ENCODE data around the gene SPAG4. TPM values are rescaled to one million over a fixed set of nuclear protein-coding genes. Genes with fewer than 3 reads are reported as not detected.

The SPAG4 gene
- total RNA-seq, 1 experiment from 2014 or later, result 0.59 TPM

DNA sequence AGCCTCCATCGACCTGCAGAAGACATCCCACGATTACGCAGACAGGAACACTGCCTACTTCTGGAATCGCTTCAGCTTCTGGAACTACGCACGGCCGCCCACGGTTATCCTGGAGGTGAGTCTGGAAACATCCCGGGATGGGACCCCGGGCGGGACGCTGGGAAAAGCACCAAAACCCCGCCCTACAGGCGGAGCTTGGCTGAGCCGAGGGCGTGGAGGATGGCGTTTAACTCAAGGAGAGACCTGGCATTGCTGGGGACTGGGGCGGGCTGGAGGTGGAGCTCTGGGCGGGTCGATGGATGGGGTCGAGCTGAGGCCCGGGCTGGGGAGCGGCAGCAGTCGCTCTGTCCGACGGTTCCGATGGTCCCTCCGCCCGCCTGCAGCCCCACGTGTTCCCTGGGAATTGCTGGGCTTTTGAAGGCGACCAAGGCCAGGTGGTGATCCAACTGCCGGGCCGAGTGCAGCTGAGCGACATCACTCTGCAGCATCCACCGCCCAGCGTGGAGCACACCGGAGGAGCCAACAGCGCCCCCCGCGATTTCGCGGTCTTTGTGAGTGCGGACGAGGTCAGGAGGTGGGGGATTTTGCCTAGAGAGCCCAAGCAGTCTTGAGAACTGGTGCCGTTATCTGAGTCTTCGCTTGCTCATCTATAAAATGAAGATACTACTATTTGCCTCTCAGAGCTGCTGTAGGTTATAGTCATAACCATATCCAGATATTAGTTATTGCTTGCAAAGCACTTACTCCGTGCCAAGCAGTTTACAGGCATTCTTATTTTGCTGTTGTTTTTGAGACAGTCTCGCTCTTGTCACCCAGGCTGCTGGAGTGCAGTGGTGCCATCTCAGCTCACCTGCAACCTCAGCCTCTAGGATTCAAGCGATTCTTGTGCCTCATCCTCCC, 3.8 kb downstream of the SPAG4 start:
- DNase-seq (ENCODE audit: low read depth), result peak; percentile 82

- DNase-seq (ENCODE audit: low read depth), result no peak
These were observed 5.4 kb downstream of the SPAG4 start for GRCh38 chr20:35620818-35621559.

DNA sequence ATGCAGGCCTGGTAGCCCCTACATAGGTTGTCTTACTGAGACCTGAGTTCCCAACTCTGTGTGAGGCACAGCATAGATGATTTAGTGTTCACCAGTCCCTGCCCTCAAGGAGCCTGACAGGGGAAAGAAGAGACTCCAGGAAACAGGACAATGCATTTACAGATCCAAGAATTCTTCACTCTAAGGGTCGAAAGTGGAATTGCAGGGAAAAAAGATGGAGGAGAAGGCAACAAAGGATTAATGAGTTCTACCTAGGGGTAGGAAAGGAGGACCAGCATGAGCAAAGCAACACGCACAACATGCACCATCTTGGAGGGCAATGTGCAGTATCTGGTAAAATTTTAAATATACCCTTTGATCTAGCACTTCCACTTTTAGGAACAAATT, 5.9 kb downstream of the SPAG4 start:
- no peak for DNase-seq (ENCODE audit: low read depth)

DNA sequence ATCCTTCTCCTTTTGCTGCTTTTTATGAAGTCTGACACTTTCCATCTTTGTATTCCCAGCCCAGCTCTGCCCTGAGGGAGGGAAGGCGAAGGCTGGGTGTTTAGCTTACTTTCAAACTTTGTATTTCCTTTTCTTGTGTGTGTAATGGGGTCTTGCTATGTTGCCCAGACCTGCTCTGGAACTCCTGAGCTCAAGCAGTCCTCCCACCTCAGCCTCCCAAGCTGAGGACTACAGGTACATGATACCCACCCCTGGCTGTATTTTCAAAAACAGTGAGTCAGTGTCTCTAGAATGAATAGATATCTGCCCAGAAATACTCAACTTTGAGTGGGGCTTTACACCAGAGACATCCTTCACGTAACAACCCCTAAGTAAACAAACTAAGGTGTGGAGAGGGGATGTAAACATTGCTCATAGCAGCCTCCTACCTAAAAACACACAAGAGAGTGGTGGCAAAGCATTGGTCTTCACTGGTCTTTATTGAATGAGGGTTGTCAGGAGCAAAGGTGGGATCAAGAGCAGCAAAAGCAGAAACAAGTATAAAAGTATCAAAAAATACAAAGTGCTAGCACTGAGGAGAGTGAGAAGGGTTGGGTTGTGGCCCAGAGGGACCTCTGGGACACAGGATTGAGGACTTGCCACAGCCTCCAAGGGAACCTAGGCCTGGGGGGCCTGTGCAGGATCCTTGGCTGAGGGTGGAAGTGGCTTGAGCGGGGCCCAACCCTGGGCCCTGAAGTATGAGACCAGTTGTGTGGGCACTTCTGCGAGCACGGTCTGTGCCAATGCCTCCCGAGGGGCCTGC, 10.2 kb downstream of the SPAG4 start:
- DNase-seq (ENCODE audit: low read depth), result no peak

GRCh38 chr20:35626386-35627001, 10.9 kb downstream of the SPAG4 start:
- DNase-seq (ENCODE audit: low read depth), result no peak

GRCh38 chr20:35627121-35627520, 11.5 kb downstream of the SPAG4 start:
- no peak for DNase-seq (ENCODE audit: low read depth)

DNA sequence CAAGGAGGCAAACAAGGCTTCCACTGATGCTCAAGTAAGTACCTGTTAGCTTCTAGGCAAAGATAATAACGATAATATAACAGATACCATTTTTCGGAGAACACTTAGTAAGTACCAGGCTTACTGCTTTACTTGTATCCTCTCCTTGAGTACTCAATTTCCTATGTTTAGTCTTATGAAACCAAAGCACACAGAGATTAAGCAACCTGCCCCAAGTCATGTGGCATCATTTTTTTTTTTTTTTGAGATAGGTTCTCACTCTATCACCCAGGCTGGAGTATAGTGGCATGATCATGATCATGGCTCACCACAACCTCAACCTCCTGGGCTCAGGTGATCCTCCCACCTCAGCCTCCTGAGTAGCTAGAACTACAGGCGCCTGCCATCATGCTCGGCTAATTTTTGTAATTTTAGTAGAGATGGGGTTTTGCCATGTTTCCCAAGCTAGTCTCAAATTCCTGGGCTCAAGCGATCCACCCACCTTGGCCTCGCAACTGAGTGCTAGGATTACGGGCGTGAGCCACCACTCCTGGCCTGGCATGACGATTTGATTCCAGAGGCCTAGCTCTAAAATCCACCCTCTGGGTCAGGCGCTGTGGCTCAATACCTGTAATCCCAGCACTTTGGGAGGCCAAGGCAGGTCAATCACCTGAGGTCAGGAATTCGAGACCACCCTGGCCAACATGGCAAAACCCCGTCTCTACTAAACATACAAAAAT, 14.0 kb downstream of the SPAG4 start:
- DNase-seq (ENCODE audit: low read depth), result no peak

GRCh38 chr20:35630636-35631035, 15.0 kb downstream of the SPAG4 start:
- no peak for DNase-seq (ENCODE audit: low read depth)

DNA sequence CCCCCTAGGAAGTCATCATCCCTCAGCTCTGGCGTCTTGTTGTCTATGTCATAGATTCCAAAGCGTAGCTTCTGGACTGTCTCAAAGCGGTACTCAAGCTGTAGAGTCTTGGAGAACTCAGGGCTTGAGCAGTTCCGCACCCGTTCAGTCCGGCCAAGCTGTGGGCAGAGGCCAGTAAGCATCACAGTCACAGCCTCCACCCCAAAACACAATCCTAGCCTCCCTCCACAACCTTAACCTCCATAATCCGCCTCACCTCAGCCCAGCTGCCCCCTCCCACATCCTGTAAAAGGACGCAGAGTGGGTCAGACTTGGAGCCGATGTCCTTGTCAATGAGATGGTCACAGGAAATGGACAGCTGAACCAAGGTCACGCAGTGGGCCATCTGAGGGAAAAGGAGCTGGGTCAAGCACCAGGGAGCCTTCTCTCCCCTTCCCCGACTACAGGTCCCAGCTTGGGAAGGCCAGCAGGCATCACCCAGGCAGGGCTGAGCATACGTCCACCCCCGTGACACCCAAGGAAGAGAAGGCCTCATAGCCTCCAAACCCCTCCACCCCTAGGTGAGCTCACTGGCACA, 17.0 kb downstream of the SPAG4 start:
- DNase-seq (ENCODE audit: low read depth), result no peak

DNA sequence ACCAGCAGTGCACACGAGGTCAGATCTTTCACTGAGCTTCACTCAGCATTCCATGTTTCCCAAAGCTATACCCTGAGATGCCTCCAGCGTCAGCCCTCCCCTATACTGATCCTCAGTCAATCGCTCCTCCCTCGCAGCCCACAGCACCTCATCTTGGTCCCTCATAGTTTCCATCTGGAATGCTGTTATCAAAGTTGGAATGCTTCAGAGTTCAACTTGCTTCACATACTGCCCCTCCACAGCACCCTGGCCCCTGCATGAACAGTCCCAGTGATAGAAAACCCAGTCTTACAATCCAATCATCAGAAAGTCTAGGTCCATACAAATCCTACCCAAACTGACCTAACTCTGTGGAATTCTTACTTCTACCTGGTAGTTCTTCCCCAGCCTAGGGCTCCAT, 20.0 kb downstream of the SPAG4 start:
- DNase-seq (ENCODE audit: low read depth), result no peak

DNA sequence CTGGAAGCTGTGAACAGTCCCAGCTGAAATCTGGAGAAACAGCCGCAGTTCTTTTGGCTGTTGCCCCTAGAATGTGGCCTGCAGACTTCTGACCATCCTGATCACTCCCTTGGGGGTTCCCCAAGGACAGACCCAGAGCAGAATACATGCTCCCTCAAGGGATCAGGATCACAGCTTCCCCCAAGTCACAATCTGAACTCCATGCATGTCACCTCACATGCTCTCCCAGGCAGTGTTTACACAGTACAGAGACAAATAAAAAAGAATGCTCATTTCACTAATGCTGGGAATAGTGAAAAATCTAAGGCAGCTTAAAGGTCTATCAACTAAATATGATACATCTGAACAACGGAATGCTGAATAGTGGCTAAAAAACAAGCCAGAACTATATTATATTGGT, 20.5 kb downstream of the SPAG4 start:
- DNase-seq (ENCODE audit: low read depth), result no peak

GRCh38 chr20:35637276-35637675, 21.6 kb downstream of the SPAG4 start:
- DNase-seq (ENCODE audit: low read depth), result no peak

DNA sequence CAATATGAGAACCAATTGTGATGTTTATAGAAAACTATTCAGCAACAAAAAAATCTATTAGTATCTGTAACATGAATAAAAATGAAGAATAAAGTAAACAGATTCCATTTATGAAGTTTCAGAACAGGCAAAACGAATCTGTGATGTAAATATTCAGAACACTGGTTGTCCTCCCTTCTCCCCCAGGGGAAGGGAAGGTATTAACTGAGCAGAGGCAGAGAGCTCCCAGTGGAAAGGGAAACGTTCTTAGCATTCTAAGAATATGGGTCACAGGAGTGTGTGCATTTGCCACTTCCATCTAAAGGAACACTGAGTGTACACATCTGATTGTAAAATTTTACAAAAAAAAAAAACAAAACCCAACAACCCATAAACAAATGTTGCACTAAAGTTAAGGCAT, 23.1 kb downstream of the SPAG4 start:
- DNase-seq (ENCODE audit: low read depth), result no peak

- no peak for DNase-seq (ENCODE audit: low read depth)
These were observed 25.1 kb downstream of the SPAG4 start for GRCh38 chr20:35640724-35641123.

DNA sequence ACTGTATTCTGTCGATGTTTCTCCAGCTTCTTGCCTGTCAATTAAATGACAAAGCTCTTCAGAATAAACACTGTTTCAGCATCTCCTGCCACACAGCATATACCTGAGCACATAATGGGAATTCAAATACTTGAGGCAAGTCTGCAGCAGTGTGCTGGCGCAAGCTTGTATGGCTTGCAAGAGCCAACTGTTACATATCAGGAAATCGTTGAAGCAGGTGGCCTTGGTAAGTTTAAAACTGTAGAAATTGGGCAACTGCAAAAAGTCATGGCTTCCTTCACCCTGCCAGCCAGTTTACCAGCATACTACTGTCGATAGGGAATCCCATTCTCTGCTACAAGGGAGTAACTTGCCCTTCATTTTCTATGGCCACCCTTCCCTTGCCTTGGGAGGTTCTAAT, 26.1 kb downstream of the SPAG4 start:
- no peak for DNase-seq (ENCODE audit: low read depth)

DNA sequence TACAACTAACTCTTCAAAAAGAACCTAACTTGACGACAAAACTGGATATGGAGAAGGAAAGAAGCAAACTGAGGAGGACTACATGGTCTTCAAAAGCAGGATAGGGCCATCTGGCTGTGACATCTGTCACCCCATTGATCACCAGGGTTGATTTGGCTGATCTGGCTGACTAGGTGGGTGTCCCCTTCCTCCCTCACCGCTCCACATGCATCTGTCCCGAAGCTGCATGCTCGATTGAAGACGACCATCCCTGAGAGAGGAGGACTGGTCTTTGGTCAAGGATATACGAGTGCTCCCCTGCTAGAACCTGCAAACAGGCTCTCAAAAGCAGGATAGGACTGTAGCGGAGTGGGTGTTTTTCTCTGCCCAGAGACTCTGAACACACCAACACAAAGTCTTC, 27.4 kb downstream of the SPAG4 start:
- no peak for DNase-seq (ENCODE audit: low read depth)

DNA sequence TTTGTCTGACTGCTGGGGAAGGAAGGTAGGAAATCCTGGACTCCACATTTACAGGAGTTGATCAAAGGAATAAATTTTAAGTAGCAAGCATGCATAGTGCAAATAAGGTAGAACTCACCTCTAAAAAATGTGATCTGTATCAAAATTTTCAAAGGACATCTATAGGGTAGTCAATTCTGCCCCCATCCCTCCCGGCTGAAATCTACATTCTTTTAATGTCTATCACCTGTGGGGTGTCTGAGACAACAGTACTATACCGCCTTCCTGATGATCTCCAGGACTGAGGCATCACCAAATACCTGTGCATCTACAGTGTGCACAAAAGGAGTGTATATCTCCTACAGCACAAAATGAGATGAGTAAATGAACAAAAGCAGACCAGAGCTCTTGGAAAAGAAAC, 29.2 kb downstream of the SPAG4 start:
- no peak for DNase-seq (ENCODE audit: low read depth)

GRCh38 chr20:35648836-35649235, 33.2 kb downstream of the SPAG4 start:
- DNase-seq (ENCODE audit: low read depth), result no peak

GRCh38 chr20:35650632-35651031, 35.0 kb downstream of the SPAG4 start:
- DNase-seq (ENCODE audit: low read depth), result no peak

DNA sequence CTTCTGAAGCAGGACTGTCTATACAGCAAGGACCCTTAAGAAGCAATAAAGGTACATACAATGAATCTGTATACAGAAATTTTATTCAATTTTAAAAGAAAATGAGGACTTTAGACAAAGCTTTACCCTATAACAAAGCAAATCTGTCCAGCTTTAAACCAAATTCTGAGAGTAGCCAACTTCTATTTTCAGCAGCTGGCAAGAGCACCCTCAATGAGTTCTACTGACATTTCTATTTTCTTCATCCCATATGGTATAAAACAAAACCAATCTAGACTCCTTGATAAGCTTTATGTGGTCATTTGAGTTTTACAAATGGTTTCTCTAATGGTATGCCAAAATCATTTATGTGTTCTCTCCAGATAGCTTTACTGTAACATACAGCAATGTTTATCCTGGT, 36.3 kb downstream of the SPAG4 start:
- no peak for DNase-seq (ENCODE audit: low read depth)
